ENCODE measurements around the gene ZNF141. TPM values are rescaled to one million over a fixed set of nuclear protein-coding genes. Genes with fewer than 3 reads are reported as not detected.

The ZNF141 gene
- total RNA-seq, 1 experiment from 2014 or later: 0.17 TPM

- ATAC-seq: no peak
- Histone ChIP-seq H3K27me3 (ENCODE audit: insufficient read depth, low read length) (no peaks in the 10 kb centered on the region), H3K9ac (ENCODE audit: low read length) (no peak overlapping the region), H3K9me3 (ENCODE audit: control insufficient read depth in 1 of 2, insufficient read depth in 1 of 2, low read depth in 1 of 2, low read length in 2 of 2) (peaks cover 35 to 37% of the 10 kb centered on the region in 2 experiments; a peak in 2 of 4 replicates), H3K4me1 (ENCODE audit: control insufficient read depth in 1 of 2, insufficient read depth in 2 of 2, low read length in 2 of 2) (no peaks in the 10 kb centered on the region), H3K4me3 (replicated peaks in 1 of 2; ENCODE audit: low read depth in 1 of 2, low read length in 2 of 2) (no peak overlapping the region), H3K9me2 (ENCODE audit: insufficient read depth) (no peaks in the 10 kb centered on the region), H3K4me2 (ENCODE audit: low read length) (no peak overlapping the region), H3K79me2 (ENCODE audit: insufficient read depth, low read length) (no peaks in the 10 kb centered on the region), H3K27ac (ENCODE audit: low read depth, low read length) (no peak overlapping the region), H4K20me1 (ENCODE audit: insufficient read depth) (no peaks in the 10 kb centered on the region), H2AFZ (ENCODE audit: low read depth, low read length, poor library complexity, severe bottlenecking) (no peak overlapping the region), H3K36me3 (ENCODE audit: control insufficient read depth in 1 of 2, insufficient read depth in 2 of 2, low read length in 2 of 2) (no peaks in the 10 kb centered on the region)
- BruUV-seq (replicated peaks): no TSS peak
- RAD21 ChIA-PET (ENCODE audit: low non-redundant PET in 1 of 2, low total read pairs in 2 of 2, uncharacterized antibody in 2 of 2, unreplicated experiment in 2 of 2): no interaction called here
- DNase-seq (ENCODE audit: low read depth, low spot score): no peak
- intact Hi-C loops (cut with micrococcal nuclease): no loop called here
- TF ChIP-seq ZNF274 (IDR thresholded peaks at IDR 0.05; ENCODE audit: low read depth, low read length): peak; percentile 81
- no peak for TF ChIP-seq SRF (IDR thresholded peaks at IDR 0.05; ENCODE audit: low read depth)
- POLR2A ChIA-PET: no interaction called here
- CTCF ChIA-PET: no interaction called here
Measured at GRCh38 chr4:373062-373839, 35.6 kb downstream of the ZNF141 start.

- Histone ChIP-seq H3K27ac (ENCODE audit: low read depth, low read length) (no peak overlapping the region), H3K27me3 (ENCODE audit: insufficient read depth, low read length) (no peaks in the 10 kb centered on the region), H3K36me3 (ENCODE audit: control insufficient read depth in 1 of 2, insufficient read depth in 2 of 2, low read length in 2 of 2) (no peaks in the 10 kb centered on the region), H3K9me2 (ENCODE audit: insufficient read depth) (no peaks in the 10 kb centered on the region), H3K4me3 (replicated peaks in 1 of 2; ENCODE audit: low read depth in 1 of 2, low read length in 2 of 2) (no peak overlapping the region), H3K79me2 (ENCODE audit: insufficient read depth, low read length) (no peaks in the 10 kb centered on the region), H3K4me2 (ENCODE audit: low read length) (no peak overlapping the region), H3K9me3 (ENCODE audit: control insufficient read depth in 1 of 2, insufficient read depth in 1 of 2, low read depth in 1 of 2, low read length in 2 of 2) (peaks cover 37% of the 10 kb centered on the region in 2 experiments; a peak in 2 of 4 replicates), H4K20me1 (ENCODE audit: insufficient read depth) (no peaks in the 10 kb centered on the region), H3K4me1 (ENCODE audit: control insufficient read depth in 1 of 2, insufficient read depth in 2 of 2, low read length in 2 of 2) (no peaks in the 10 kb centered on the region), H3K9ac (ENCODE audit: low read length) (no peak overlapping the region), H2AFZ (ENCODE audit: low read depth, low read length, poor library complexity, severe bottlenecking) (no peak overlapping the region)
- DNase-seq (ENCODE audit: low read depth, low spot score) (no peak), ATAC-seq (no peak)
- POLR2A ChIA-PET: no interaction called here
- BruUV-seq (replicated peaks): no TSS peak
- RAD21 ChIA-PET (ENCODE audit: low non-redundant PET in 1 of 2, low total read pairs in 2 of 2, uncharacterized antibody in 2 of 2, unreplicated experiment in 2 of 2): no interaction called here
- intact Hi-C loops (cut with micrococcal nuclease): no loop called here
- CTCF ChIA-PET: no interaction called here
- TF ChIP-seq ZNF274 (IDR thresholded peaks at IDR 0.05; ENCODE audit: low read depth, low read length): peak; percentile 80
- TF ChIP-seq MAX (IDR thresholded peaks at IDR 0.05): no peak
Measured at GRCh38 chr4:374298-375160, 36.9 kb downstream of the ZNF141 start.
